ENCODE measurements around the gene ZNF860. TPM values are rescaled to one million over a fixed set of nuclear protein-coding genes. Genes with fewer than 3 reads are reported as not detected.
A peak's percentile ranks its signal among the peaks of the same experiment; 100 is the strongest.

ZNF860 gene
- total RNA-seq (2022): 11.7 and 12.5 TPM in 2 replicates
- Bru-seq, nascent RNA: percentile 84 among the genes with signal in this experiment
- percentile 79 among the genes with signal in this experiment for BruChase-seq, experiment 1, labeled RNA remaining after a 6-hour chase
- BruChase-seq, experiment 2, labeled RNA remaining after a 2-hour chase: percentile 89 among the genes with signal in this experiment
- long read RNA-seq, partial matches to known transcripts: 0 of 7 reads
- long read RNA-seq, other reads (novel, unspliced or antisense): 2 of 7 reads

- Mint-ChIP-seq H3K36me3 (ENCODE audit: insufficient read depth, unreplicated experiment) (peaks cover 40% of the 10 kb centered on the region), H3K4me1 (ENCODE audit: insufficient read depth, unreplicated experiment) (peaks cover 46% of the 10 kb centered on the region), H3K4me3 (ENCODE audit: unreplicated experiment) (peak within 1 kb of the TSS; percentile 93), H3K27ac (ENCODE audit: low read depth, unreplicated experiment) (peak within 1 kb of the TSS; percentile 91), H3K27me3 (ENCODE audit: insufficient read depth, unreplicated experiment) (no peaks in the 10 kb centered on the region), H3K9me3 (ENCODE audit: unreplicated experiment) (no peaks in the 10 kb centered on the region)
- POLR2A ChIA-PET: interaction anchor here (0.7 to 3.2 kb wide), 38 partner anchors 10 to 449 kb away, joined by 3 to 49 read pairs (median 5); partner anchors contain the start of genes GPD1L and STT3B
- CTCF ChIA-PET: interaction anchor here (0.7 to 2.3 kb wide), 11 partner anchors 11 to 257 kb away, joined by 3 to 6 read pairs (median 4); no protein-coding TSS in a partner anchor
- no peak for TF ChIP-seq CTCF (IDR thresholded peaks at IDR 0.05; ENCODE audit: unreplicated experiment)
- BruUV-seq (replicated peaks): TSS peak; percentile 59
- intact Hi-C loops (cut with micrococcal nuclease): loop anchor here (1.0 to 10.0 kb wide), 4 partner anchors 91 to 447 kb away; partner anchors contain the start of gene STT3B
- DNase-seq (ENCODE audit: unreplicated experiment): peak; percentile 95
Measured at GRCh38 chr3:31981206-31982181, at the start of gene ZNF860, which contains the start of gene OSBPL10. ZNF860 (plus strand) TSS chr3:31981750; CDS start chr3:31989080, 7,330 bp downstream. OSBPL10 (minus strand) TSS chr3:31981262; CDS start chr3:31981179, 83 bp downstream.

GRCh38 chr3:31932990-31933389 is 48.6 kb upstream of the ZNF860 start:
- no peak overlapping the region for H3K27ac Mint-ChIP-seq (ENCODE audit: low read depth, unreplicated experiment)
- no TSS peak for BruUV-seq (replicated peaks)
- CTCF ChIA-PET: no interaction called here
- POLR2A ChIA-PET: interaction anchor here (2.0 kb wide), 1 partner anchor 42 kb away, joined by 5 read pairs; no protein-coding TSS in a partner anchor
- H3K4me3 Mint-ChIP-seq (ENCODE audit: unreplicated experiment): no peak overlapping the region
- intact Hi-C loops (cut with micrococcal nuclease): no loop called here
- H3K27me3 Mint-ChIP-seq (ENCODE audit: insufficient read depth, unreplicated experiment): no peaks in the 10 kb centered on the region
- peaks cover 22% of the 10 kb centered on the region for H3K4me1 Mint-ChIP-seq (ENCODE audit: insufficient read depth, unreplicated experiment)
- DNase-seq (ENCODE audit: unreplicated experiment): no peak
- no peaks in the 10 kb centered on the region for H3K36me3 Mint-ChIP-seq (ENCODE audit: insufficient read depth, unreplicated experiment)
- H3K9me3 Mint-ChIP-seq (ENCODE audit: unreplicated experiment): no peaks in the 10 kb centered on the region
- TF ChIP-seq CTCF (IDR thresholded peaks at IDR 0.05; ENCODE audit: unreplicated experiment): no peak

GRCh38 chr3:31934018-31934417 is 47.5 kb upstream of the ZNF860 start:
- ChIA-PET CTCF (interaction anchor here (0.7 kb wide), 1 partner anchor 37 kb away, joined by 4 read pairs; no protein-coding TSS in a partner anchor), POLR2A (interaction anchor here (0.6 to 2.0 kb wide), 5 partner anchors 11 to 54 kb away, joined by 3 to 5 read pairs (median 4); no protein-coding TSS in a partner anchor)
- peak; percentile 45 for DNase-seq (ENCODE audit: unreplicated experiment)
- no peaks in the 10 kb centered on the region for H3K27me3 Mint-ChIP-seq (ENCODE audit: insufficient read depth, unreplicated experiment)
- intact Hi-C loops (cut with micrococcal nuclease): no loop called here
- H3K27ac Mint-ChIP-seq (ENCODE audit: low read depth, unreplicated experiment): no peak overlapping the region
- H3K4me3 Mint-ChIP-seq (ENCODE audit: unreplicated experiment): no peak overlapping the region
- H3K9me3 Mint-ChIP-seq (ENCODE audit: unreplicated experiment): no peaks in the 10 kb centered on the region
- BruUV-seq (replicated peaks): no TSS peak
- TF ChIP-seq CTCF (IDR thresholded peaks at IDR 0.05; ENCODE audit: unreplicated experiment): no peak
- no peaks in the 10 kb centered on the region for H3K36me3 Mint-ChIP-seq (ENCODE audit: insufficient read depth, unreplicated experiment)
- H3K4me1 Mint-ChIP-seq (ENCODE audit: insufficient read depth, unreplicated experiment): peaks cover 21% of the 10 kb centered on the region
